ENCODE results near the gene C21orf58.

DNA sequence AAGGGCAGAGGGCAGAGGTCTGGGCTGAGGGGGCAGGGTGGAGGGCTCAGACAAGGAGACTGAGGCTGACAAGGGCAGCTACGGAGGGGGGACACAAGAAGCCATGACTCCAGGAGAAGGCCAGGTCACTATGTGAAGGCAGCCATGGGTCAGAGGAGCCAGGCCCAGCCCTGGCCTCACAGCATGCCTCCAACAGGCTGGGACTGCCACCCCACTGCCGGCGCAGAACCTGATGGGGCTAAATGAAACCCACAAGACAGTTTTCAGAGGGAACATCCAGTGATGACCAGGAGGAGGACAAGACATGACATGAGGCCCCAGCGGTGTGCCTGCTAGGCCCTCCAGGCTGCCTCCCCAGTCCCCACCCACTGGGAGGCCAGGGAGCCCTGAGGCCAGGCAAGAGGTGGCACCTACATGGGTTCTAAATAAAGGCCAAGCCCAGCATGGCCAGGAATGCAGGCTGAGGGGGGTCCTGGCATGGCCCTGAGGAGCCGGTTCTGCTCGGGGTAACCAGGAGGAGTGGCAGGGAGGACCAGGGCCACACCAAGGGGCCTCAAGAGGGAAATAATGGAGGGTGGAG is 67.8 kb downstream of the C21orf58 start:
- TF ChIP-seq CTCF (IDR thresholded peaks at IDR 0.05; ENCODE audit: poor library complexity) (no peak), EZH2 (IDR thresholded peaks at IDR 0.05; ENCODE audit: borderline replicate concordance) (no peak)
